Uterus (tissue), 4 donors: ENCODE measurements around the gene ANP32A. TPM values are rescaled to one million over a fixed set of nuclear protein-coding genes. Genes with fewer than 3 reads are reported as not detected.

Experiments used
- DNase-seq, 2 donors: peaks; one replicate each; pipeline ENCODE4 v3.0.0-alpha.2; 2019 to 2020
- H3K27ac ChIP-seq, 2 donors: fragments of 200-600 bp; sonication (generic); 1 replicate in 1 of 2; 2 replicates in 1 of 2; pipeline ENCODE4 v1.5.1; 2016 to 2018
- H3K27me3 ChIP-seq, 2 donors: fragments of 200-600 bp; sonication (generic); one replicate each; pipeline ENCODE4 v1.5.1; 2018 to 2019; ENCODE audit warnings: control low read depth in 1 of 2
- H3K36me3 ChIP-seq, 2 donors: fragments of 200-600 bp; sonication (generic); one replicate each; pipeline ENCODE4 v1.5.1; 2019; ENCODE audit warnings: control low read depth in 1 of 2
- H3K4me1 ChIP-seq, 2 donors: fragments of 200-600 bp; sonication (generic); one replicate each; pipeline ENCODE4 v1.5.1; 2018 to 2019; ENCODE audit warnings: control low read depth in 1 of 2
- H3K4me3 ChIP-seq, 2 donors: fragments of 200-600 bp; sonication (generic); 1 replicate in 1 of 2; 2 replicates in 1 of 2; pipeline ENCODE4 v1.5.1; 2018 to 2019; ENCODE audit warnings: mild to moderate bottlenecking in 1 of 2
- H3K9me3 ChIP-seq, 2 donors: fragments of 200-600 bp; sonication (generic); one replicate each; pipeline ENCODE4 v1.5.1; 2019; ENCODE audit warnings: control low read depth in 1 of 2
- CTCF ChIP-seq, 4 experiments: fragments of 200-600 bp in 2 of 4; fragments of 450-650 bp in 2 of 4; sonication (generic) in 2 of 4; IDR thresholded peaks; one replicate each; pipeline ENCODE4 v1.5.1; 2016 to 2019; ENCODE audit warnings: antibody characterized with exemption in 4 of 4, mild to moderate bottlenecking in 2 of 4, moderate library complexity in 1 of 4
- POLR2A ChIP-seq, 2 donors: fragments of 450-650 bp; IDR thresholded peaks; one replicate each; pipeline ENCODE4 v1.6.1; 2016; ENCODE audit warnings: antibody characterized with exemption in 2 of 2, mild to moderate bottlenecking in 1 of 2, moderate library complexity in 1 of 2
- intact Hi-C: fragments of 100-400 bp; cut with DNase I; formaldehyde crosslinking; loops from one replicate; pipeline ENCODE4 v1.15.1; 2023; ENCODE audit warnings: low total_unique reads
- total RNA-seq, 4 donors: library from RNA; depleted of rRNA in 3 of 4; stranded (reverse); fragments of >200 nt in 3 of 4; gene quantifications; one replicate each; pipeline versions ENCODE4 v1.1.0 to v1.2.4, GENCODE V29; 2014 to 2023
- donor health status: DM: yes; HTN: yes; CAD: no.

The ANP32A gene
- total RNA-seq, 4 donors from 2014 or later: 32.1 to 117 (median 105) TPM

- Histone ChIP-seq H3K4me1 (peaks cover 0 to 4% of the 10 kb centered on the region in 2 donors), H3K36me3 (no peaks in the 10 kb centered on the region), H3K27ac (no peak overlapping the region), H3K27me3 (no peaks in the 10 kb centered on the region), H3K4me3 (no peak overlapping the region), H3K9me3 (no peaks in the 10 kb centered on the region)
- TF ChIP-seq POLR2A (IDR thresholded peaks at IDR 0.05) (no peak), CTCF (IDR thresholded peaks at IDR 0.05) (no peak)
- intact Hi-C loops: no loop called here
- DNase-seq: no peak
Measured at GRCh38 chr15:68791431-68792283, 29.0 kb downstream of the ANP32A start.

GRCh38 chr15:68790910-68791309, 29.8 kb downstream of the ANP32A start:
- H3K9me3 ChIP-seq: no peaks in the 10 kb centered on the region
- no peak for DNase-seq
- intact Hi-C loops: no loop called here
- H3K4me1 ChIP-seq: peaks cover 0 to 4% of the 10 kb centered on the region in 2 donors
- H3K4me3 ChIP-seq: no peak overlapping the region
- H3K27me3 ChIP-seq: no peaks in the 10 kb centered on the region
- no peaks in the 10 kb centered on the region for H3K36me3 ChIP-seq
- no peak overlapping the region for H3K27ac ChIP-seq
- TF ChIP-seq POLR2A (IDR thresholded peaks at IDR 0.05) (no peak), CTCF (IDR thresholded peaks at IDR 0.05) (no peak)

- TF ChIP-seq POLR2A (IDR thresholded peaks at IDR 0.05): no peak
- no peak for TF ChIP-seq CTCF (IDR thresholded peaks at IDR 0.05)
- Histone ChIP-seq H3K27me3 (no peaks in the 10 kb centered on the region), H3K36me3 (no peaks in the 10 kb centered on the region), H3K4me1 (no peaks in the 10 kb centered on the region), H3K27ac (peak overlapping the region in 1 of 2 donors; percentile 30), H3K4me3 (no peak overlapping the region), H3K9me3 (no peaks in the 10 kb centered on the region)
- intact Hi-C loops: no loop called here
- DNase-seq: no peak
Measured at GRCh38 chr15:68790242-68790575, 30.5 kb downstream of the ANP32A start.

- no peak for DNase-seq
- intact Hi-C loops: no loop called here
- no peaks in the 10 kb centered on the region for H3K36me3 ChIP-seq
- no peak overlapping the region for H3K4me3 ChIP-seq
- H3K27ac ChIP-seq: peak overlapping the region in 1 of 2 donors; percentile 30
- H3K9me3 ChIP-seq: no peaks in the 10 kb centered on the region
- H3K27me3 ChIP-seq: no peaks in the 10 kb centered on the region
- TF ChIP-seq CTCF (IDR thresholded peaks at IDR 0.05) (no peak), POLR2A (IDR thresholded peaks at IDR 0.05) (no peak)
- no peaks in the 10 kb centered on the region for H3K4me1 ChIP-seq
Measured at GRCh38 chr15:68789534-68790241, 31.0 kb downstream of the ANP32A start.

- no peaks in the 10 kb centered on the region for H3K27me3 ChIP-seq
- intact Hi-C loops: no loop called here
- TF ChIP-seq POLR2A (IDR thresholded peaks at IDR 0.05) (no peak), CTCF (IDR thresholded peaks at IDR 0.05) (no peak)
- DNase-seq: no peak
- H3K9me3 ChIP-seq: no peaks in the 10 kb centered on the region
- peak overlapping the region in 1 of 2 donors; percentile 12 for H3K27ac ChIP-seq
- no peak overlapping the region for H3K4me3 ChIP-seq
- no peaks in the 10 kb centered on the region for H3K36me3 ChIP-seq
- no peaks in the 10 kb centered on the region for H3K4me1 ChIP-seq
Measured at GRCh38 chr15:68789091-68789490, 31.6 kb downstream of the ANP32A start.
